IMR-90 (cell line): Measurements from ENCODE around the gene NTRK3. TPM values are rescaled to one million over a fixed set of nuclear protein-coding genes. Genes with fewer than 3 reads are reported as not detected.

ENCODE experiments used
- ATAC-seq: fragments of 200-7000 bp; cut with Tn5 transposase; 2 replicates; pipeline ENCODE4 v1.9.1; 2020; ENCODE audit warnings: low read depth, mild to moderate bottlenecking, moderate library complexity
- BruUV-seq: library from RNA; stranded (reverse); fragments of 400-500 nt; replicated peaks from 2 replicates; lab custom pipeline; 2021; lab: Mats Ljungman, UMichigan
- CTCF ChIA-PET: fragments of 300-600 bp; formaldehyde crosslinking; extraction: SDS; loops from one replicate; lab custom pipeline; 2021; ENCODE audit warnings: antibody characterized with exemption; lab: Yijun Ruan, JAX
- POLR2A ChIA-PET: fragments of 300-600 bp; sonication (Branson Sonifier 250); formaldehyde crosslinking; loops from one replicate; lab custom pipeline; 2022; ENCODE audit warnings: antibody characterized with exemption; ENCODE audit not compliant: unreplicated experiment; lab: Charles Lee
- DNase-seq: peaks from one replicate; pipeline ENCODE4 v3.0.0; 2013
- H2AFZ ChIP-seq: replicated peaks from 2 replicates; pipeline ENCODE3; 2013; ENCODE audit warnings: low read length, mild to moderate bottlenecking; ENCODE audit not compliant: poor library complexity
- H2AK5ac ChIP-seq: 2 replicates; pipeline ENCODE4 v1.6.1; 2013; ENCODE audit warnings: low read depth, low read length, inconsistent platforms
- H2AK9ac ChIP-seq: replicated peaks from 2 replicates; pipeline ENCODE3; 2013; ENCODE audit warnings: mild to moderate bottlenecking, low read depth, low read length, moderate library complexity; ENCODE audit not compliant: poor library complexity
- H2BK120ac ChIP-seq: 2 replicates; pipeline ENCODE4 v1.6.1; 2013; ENCODE audit warnings: low read depth, low read length, inconsistent platforms
- H2BK15ac ChIP-seq: 3 replicates; pipeline ENCODE4 v1.6.1; 2013; ENCODE audit warnings: low read depth, low read length, inconsistent platforms
- H2BK20ac ChIP-seq: 2 replicates; pipeline ENCODE4 v1.6.1; 2013; ENCODE audit warnings: low read depth, mild to moderate bottlenecking, inconsistent platforms, low read length, moderate library complexity
- H2BK5ac ChIP-seq: 2 replicates; pipeline ENCODE4 v1.6.1; 2013; ENCODE audit warnings: mild to moderate bottlenecking, low read depth, low read length, inconsistent platforms; ENCODE audit not compliant: poor library complexity, severe bottlenecking
- H3K14ac ChIP-seq: replicated peaks from 2 replicates; pipeline ENCODE4 v1.6.1; 2013; ENCODE audit warnings: low read depth, low read length, inconsistent platforms
- H3K18ac ChIP-seq: 2 replicates; pipeline ENCODE4 v1.6.1; 2013; ENCODE audit warnings: low read depth, low read length, control low read depth
- H3K23ac ChIP-seq: 2 replicates; pipeline ENCODE4 v1.6.1; 2013; ENCODE audit warnings: low read depth, low read length, inconsistent platforms
- H3K27ac ChIP-seq: 2 replicates; pipeline ENCODE4 v1.5.1; 2013; ENCODE audit warnings: mild to moderate bottlenecking, control low read depth, low read length; ENCODE audit not compliant: insufficient read depth
- H3K27me3 ChIP-seq: 2 replicates; pipeline ENCODE4 v1.6.1; 2013; ENCODE audit warnings: low read length; ENCODE audit not compliant: control insufficient read depth, insufficient read depth
- H3K36me3 ChIP-seq: 2 replicates; pipeline ENCODE4 v1.6.1; 2013; ENCODE audit warnings: low read length, mixed read lengths; ENCODE audit not compliant: control insufficient read depth, insufficient read depth
- H3K4ac ChIP-seq: 2 replicates; pipeline ENCODE4 v1.6.1; 2013; ENCODE audit warnings: low read depth, low read length, inconsistent platforms
- H3K4me1 ChIP-seq: 2 replicates; pipeline ENCODE4 v1.6.1; 2013; ENCODE audit warnings: low read length, mixed read lengths; ENCODE audit not compliant: control insufficient read depth, insufficient read depth
- H3K4me2 ChIP-seq: 2 replicates; pipeline ENCODE4 v1.6.1; 2013; ENCODE audit warnings: low read depth, mild to moderate bottlenecking, control low read depth, low read length, moderate library complexity
- H3K4me3 ChIP-seq: 2 replicates; pipeline ENCODE4 v1.5.1; 2013; ENCODE audit warnings: low read depth, mild to moderate bottlenecking, control low read depth, low read length, moderate library complexity; ENCODE audit not compliant: insufficient read depth
- H3K56ac ChIP-seq: 2 replicates; pipeline ENCODE4 v1.6.1; 2013; ENCODE audit warnings: low read length, inconsistent platforms; ENCODE audit not compliant: insufficient read depth; ENCODE audit errors: extremely low read depth
- H3K79me1 ChIP-seq, 2 experiments: 2 replicates each; pipeline ENCODE4 v1.6.1; 2013; ENCODE audit warnings: low read length in 2 of 2, inconsistent platforms in 1 of 2, low read depth in 1 of 2
- H3K9ac ChIP-seq: 2 replicates; pipeline ENCODE4 v1.6.1; 2013; ENCODE audit warnings: low read depth, low read length, control low read depth
- H3K9me1 ChIP-seq: 2 replicates; pipeline ENCODE4 v1.6.1; 2013; ENCODE audit warnings: low read length, inconsistent platforms; ENCODE audit not compliant: insufficient read depth
- H3K9me3 ChIP-seq: 2 replicates; pipeline ENCODE4 v1.6.1; 2013; ENCODE audit warnings: low read length; ENCODE audit not compliant: control insufficient read depth, insufficient read depth
- H4K20me1 ChIP-seq: 2 replicates; pipeline ENCODE4 v1.6.1; 2013; ENCODE audit warnings: low read length, inconsistent platforms; ENCODE audit not compliant: insufficient read depth
- H4K5ac ChIP-seq: 2 replicates; pipeline ENCODE4 v1.6.1; 2013; ENCODE audit warnings: mild to moderate bottlenecking, low read depth, low read length, control low read depth
- H4K8ac ChIP-seq, 2 experiments: 2 replicates each; pipeline ENCODE4 v1.6.1; 2013; ENCODE audit warnings: low read depth in 2 of 2, low read length in 2 of 2, control low read depth in 1 of 2, inconsistent platforms in 1 of 2
- H4K91ac ChIP-seq: 2 replicates; pipeline ENCODE4 v1.6.1; 2013; ENCODE audit warnings: low read depth, low read length, inconsistent platforms; ENCODE audit not compliant: insufficient read depth
- BHLHE40 ChIP-seq: fragments of 150-350 bp; IDR thresholded peaks from 2 replicates; pipeline ENCODE4 v1.6.1; 2016; ENCODE audit warnings: mild to moderate bottlenecking, low read depth, low read length
- CEBPB ChIP-seq: IDR thresholded peaks from 2 replicates; pipeline ENCODE4 v1.6.1; 2012; ENCODE audit warnings: low read depth, low read length, improper control_type of control experiment
- CHD1 ChIP-seq: IDR thresholded peaks from 2 replicates; pipeline ENCODE4 v1.6.1; 2012; ENCODE audit warnings: low read depth, low read length, improper control_type of control experiment
- CTCF ChIP-seq: conservative IDR thresholded peaks from 2 replicates; pipeline ENCODE4 v1.5.1; 2012; ENCODE audit warnings: mild to moderate bottlenecking, low read depth, low read length, improper control_type of control experiment
- FOS ChIP-seq: fragments of 150-350 bp; IDR thresholded peaks from 2 replicates; pipeline ENCODE4 v1.6.1; 2016; ENCODE audit warnings: low read depth, low read length
- MAFK ChIP-seq: IDR thresholded peaks from 2 replicates; pipeline ENCODE4 v1.6.1; 2012; ENCODE audit warnings: low read depth, low read length, improper control_type of control experiment
- MAZ ChIP-seq: IDR thresholded peaks from 2 replicates; pipeline ENCODE4 v1.6.1; 2012; ENCODE audit warnings: low read depth, mild to moderate bottlenecking, low read length, improper control_type of control experiment, moderate library complexity, borderline replicate concordance
- MXI1 ChIP-seq: IDR thresholded peaks from 2 replicates; pipeline ENCODE4 v1.6.1; 2012; ENCODE audit warnings: low read depth, mild to moderate bottlenecking, low read length, moderate library complexity, borderline replicate concordance
- NFE2L2 ChIP-seq: fragments of 150-350 bp; IDR thresholded peaks from 2 replicates; pipeline ENCODE4 v1.6.1; 2016; ENCODE audit warnings: low read depth, mild to moderate bottlenecking, low read length
- RAD21 ChIP-seq: IDR thresholded peaks from 2 replicates; pipeline ENCODE4 v1.6.1; 2012; ENCODE audit warnings: low read length, improper control_type of control experiment
- RCOR1 ChIP-seq: IDR thresholded peaks from 2 replicates; pipeline ENCODE4 v1.6.1; 2012; ENCODE audit warnings: mild to moderate bottlenecking, low read length, improper control_type of control experiment; ENCODE audit not compliant: insufficient replicate concordance
- RFX5 ChIP-seq: IDR thresholded peaks from 2 replicates; pipeline ENCODE4 v1.8.0; 2012; ENCODE audit warnings: low read depth, mild to moderate bottlenecking, low read length, moderate library complexity
- WGBS, 2 experiments: methylation state at CpG; one replicate each; pipeline versions ENCODE4 v1.1.5 to v1.1.7; 2013; ENCODE audit warnings: missing lambda C conversion rate in 2 of 2; ENCODE audit not compliant: insufficient read length in 1 of 2; ENCODE audit errors: extremely low coverage in 2 of 2; 5-methylcytosine and 5-hydroxymethylcytosine counted together
- dilution Hi-C: fragments of 300-500 bp; cut with HindIII; formaldehyde crosslinking; loops from one replicate; pipeline ENCODE4 v1.14.3; 2018; ENCODE audit warnings: low sequenced_read_pairs; ENCODE audit not compliant: unreplicated experiment
- in situ Hi-C: fragments of 300-500 bp; cut with MboI; formaldehyde crosslinking; loops from 3 replicates; pipeline ENCODE4 v1.14.3; 2019; ENCODE audit warnings: low sequenced_read_pairs, inconsistent platforms, mixed read lengths
- intact Hi-C: fragments of 100-400 bp; cut with micrococcal nuclease; formaldehyde crosslinking; loops from 2 replicates; pipeline ENCODE4 v1.10.0; 2022
- polyA plus RNA-seq, 3 experiments: library from polyadenylated mRNA; depleted of rRNA; stranded (reverse); fragments of >200 nt; gene quantifications; 2 replicates each; pipeline ENCODE4 v1.2.3, GENCODE V29; 2012; ENCODE audit warnings: low replicate concordance in 1 of 3
- total RNA-seq: library from RNA; depleted of rRNA; stranded (reverse); fragments of >200 nt; gene quantifications from 2 replicates; pipeline ENCODE4 v1.2.3, GENCODE V29; 2012

The NTRK3 gene
- total and polyA plus RNA-seq, 2 of the 4 experiments (the other 2 are of a cell fraction) = under 0.01 to 0.15 TPM

- TF ChIP-seq RCOR1 (peak; percentile 33), FOS (peak; percentile 66)
Measured at GRCh38 chr15:87877114-87877810, 379.3 kb downstream of the NTRK3 start (continued).

DNA sequence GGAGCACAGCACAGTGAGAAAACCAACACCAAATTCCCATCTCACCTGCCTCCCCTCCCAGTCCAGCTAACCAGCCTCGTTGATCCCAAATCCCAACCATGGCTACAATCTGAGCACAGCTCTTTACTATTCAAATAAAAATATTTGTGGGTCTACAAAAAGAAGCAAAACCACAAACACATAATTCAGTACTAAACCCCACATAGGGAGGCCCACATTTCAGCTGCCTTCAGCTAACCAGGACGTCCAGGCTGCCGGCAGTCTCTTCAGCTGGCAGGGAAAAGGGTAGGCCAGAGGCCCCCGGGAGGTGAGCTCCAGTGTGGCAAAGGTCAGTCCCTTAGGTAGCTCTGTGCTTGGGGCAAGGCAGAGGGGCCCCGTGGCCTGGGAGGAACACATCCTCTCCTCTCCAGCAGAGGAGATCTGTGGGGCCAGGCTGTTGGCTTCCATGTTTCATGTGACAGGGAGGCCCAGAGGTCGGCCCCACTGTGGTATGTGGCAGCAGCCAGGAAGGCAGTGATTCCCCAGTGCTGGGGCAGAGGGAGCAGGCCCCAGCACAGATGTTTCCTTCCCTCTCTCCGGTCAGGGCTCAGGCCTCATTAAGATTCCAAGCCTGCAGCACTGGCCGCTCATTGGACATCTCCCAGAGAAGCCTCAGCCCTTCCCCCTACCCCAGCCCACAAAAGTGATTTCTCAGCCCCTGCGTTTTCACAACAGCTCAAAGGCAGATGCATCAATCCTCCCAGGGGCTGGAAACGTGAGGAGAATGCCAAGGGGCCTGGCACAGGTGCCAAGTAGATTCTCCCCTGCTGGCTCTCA is 381.4 kb downstream of the NTRK3 start:
- CTCF ChIA-PET = interaction anchor here (0.6 kb wide), 1 partner anchor 702 kb away, joined by 3 read pairs; no protein-coding TSS in a partner anchor
- Histone ChIP-seq H3K56ac (no peak overlapping the region), H2BK5ac (peak overlapping the region; percentile 19), H3K18ac (peak overlapping the region; percentile 7; the same call in 1 of the 2 replicates), H2AFZ (peak overlapping the region; percentile 39), H4K8ac (peak overlapping the region in 1 of 2 experiments; percentile 48; a peak in 1 of 4 replicates), H3K36me3 (no peaks in the 10 kb centered on the region), H3K4me2 (no peak overlapping the region), H2BK15ac (no peak overlapping the region; the same call in 2 of the 3 replicates), H2BK20ac (no peak overlapping the region), H3K27me3 (no peaks in the 10 kb centered on the region), H2BK120ac (no peak overlapping the region; the same call in 1 of the 2 replicates), H2AK9ac (peak overlapping the region; percentile 6), H3K4me1 (peaks cover 34% of the 10 kb centered on the region), H3K79me1 (no peaks in the 10 kb centered on the region), H3K27ac (peak overlapping the region; percentile 51; the same call in 1 of the 2 replicates), H3K9me3 (no peaks in the 10 kb centered on the region), H3K4ac (no peak overlapping the region), H3K9me1 (no peaks in the 10 kb centered on the region), H4K20me1 (no peaks in the 10 kb centered on the region), H3K9ac (0 out of 2 replicates have a peak overlapping the region, but pooled peaks have one; percentile 1), H3K4me3 (no peak overlapping the region), H3K14ac (no peak overlapping the region), H4K91ac (peak overlapping the region; percentile 35; the same call in 1 of the 2 replicates), H2AK5ac (peak overlapping the region; percentile 19; the same call in 1 of the 2 replicates), H3K23ac (no peak overlapping the region), H4K5ac (peak overlapping the region; percentile 3; the same call in 1 of the 2 replicates)
- WGBS, 2 experiments = 0% methylated on average over 1 of the region's 10 CpGs; no CpG with 5 or more reads in 1 of the 2 experiments
- peak; percentile 65 for DNase-seq
- peak; percentile 66 for ATAC-seq
- TF ChIP-seq MAFK = no peak
- TF ChIP-seq MXI1 = no peak
- no peak for TF ChIP-seq CTCF
- no peak for TF ChIP-seq CEBPB
- TF ChIP-seq RFX5 = no peak
- TF ChIP-seq RCOR1 = no peak
- no peak for TF ChIP-seq CHD1
- no peak for TF ChIP-seq RAD21
- TF ChIP-seq NFE2L2 = no peak
- TF ChIP-seq BHLHE40 = no peak
- TF ChIP-seq MAZ = no peak
- BruUV-seq = no TSS peak
- in situ Hi-C loops = no loop called here
- POLR2A ChIA-PET = no interaction called here
- intact Hi-C loops = loop anchor here (10.0 kb wide), 1 partner anchor 260 kb away; no protein-coding TSS in a partner anchor
- dilution Hi-C loops = no loop called here
